Astrocyte of the cerebellum (primary cell): Measurements from ENCODE around the gene C5orf46.

Source experiments
- DNase-seq: peaks from one replicate; pipeline ENCODE4 v3.0.0-alpha.2; 2011; ENCODE audit warnings: low read depth
- H3K4me3 ChIP-seq: 2 replicates; pipeline ENCODE4 v1.5.1; 2011; ENCODE audit warnings: mild to moderate bottlenecking, low read depth, low read length, moderate library complexity
- CTCF ChIP-seq: IDR thresholded peaks from 2 replicates; pipeline ENCODE4 v1.5.1; 2012; ENCODE audit warnings: low read length, low read depth, moderate library complexity, mild to moderate bottlenecking; ENCODE audit errors: missing control alignments
- in situ Hi-C: cut with HindIII; loops from 2 replicates; pipeline ENCODE4 v1.10.0; 2017; ENCODE audit warnings: low sequenced_read_pairs

The C5orf46 gene

GRCh38 chr5:147918101-147918685 is 11.9 kb upstream of the C5orf46 start:
- in situ Hi-C loops = no loop called here
- no peak for DNase-seq
- TF ChIP-seq CTCF = no peak
- no peak overlapping the region for H3K4me3 ChIP-seq

GRCh38 chr5:147913786-147914185 is 7.4 kb upstream of the C5orf46 start:
- TF ChIP-seq CTCF = no peak
- in situ Hi-C loops = no loop called here
- no peak for DNase-seq
- H3K4me3 ChIP-seq = no peak overlapping the region

- TF ChIP-seq CTCF = no peak
- in situ Hi-C loops = no loop called here
- no peak for DNase-seq
Observed at GRCh38 chr5:147912011-147912410, 5.7 kb upstream of the C5orf46 start.

GRCh38 chr5:147911427-147911826 is 5.1 kb upstream of the C5orf46 start:
- no peak overlapping the region for H3K4me3 ChIP-seq
- in situ Hi-C loops = no loop called here
- DNase-seq = no peak
- TF ChIP-seq CTCF = no peak

More at GRCh38 chr5:147912011-147912410, 5.7 kb upstream of the C5orf46 start:
- no peak overlapping the region for H3K4me3 ChIP-seq

- in situ Hi-C loops = no loop called here
- DNase-seq = no peak
Observed at GRCh38 chr5:147904110-147904509, 2.2 kb downstream of the C5orf46 start.

GRCh38 chr5:147902609-147903115 is 3.7 kb downstream of the C5orf46 start:
- in situ Hi-C loops = no loop called here

More at GRCh38 chr5:147904110-147904509, 2.2 kb downstream of the C5orf46 start:
- no peak overlapping the region for H3K4me3 ChIP-seq
- no peak for TF ChIP-seq CTCF

More at GRCh38 chr5:147902609-147903115, 3.7 kb downstream of the C5orf46 start:
- no peak for TF ChIP-seq CTCF
- no peak for DNase-seq
- no peak overlapping the region for H3K4me3 ChIP-seq
